PC-9 (cell line): ENCODE measurements around the gene ATXN7L2.

ENCODE experiments used
- EZH2 ChIP-seq: fragments of 200-600 bp; sonication (generic); IDR thresholded peaks from 2 replicates; pipeline ENCODE4 v1.8.0; 2017; ENCODE audit warnings: antibody characterized with exemption, low read depth
- TF ChIP-seq, protein P1 (sequence below): fragments of 200-600 bp; sonication (generic); conservative IDR thresholded peaks from 2 replicates; pipeline ENCODE4 v1.6.1; 2017; ENCODE audit warnings: mixed run types, antibody characterized with exemption, mild to moderate bottlenecking, moderate library complexity

DNA sequence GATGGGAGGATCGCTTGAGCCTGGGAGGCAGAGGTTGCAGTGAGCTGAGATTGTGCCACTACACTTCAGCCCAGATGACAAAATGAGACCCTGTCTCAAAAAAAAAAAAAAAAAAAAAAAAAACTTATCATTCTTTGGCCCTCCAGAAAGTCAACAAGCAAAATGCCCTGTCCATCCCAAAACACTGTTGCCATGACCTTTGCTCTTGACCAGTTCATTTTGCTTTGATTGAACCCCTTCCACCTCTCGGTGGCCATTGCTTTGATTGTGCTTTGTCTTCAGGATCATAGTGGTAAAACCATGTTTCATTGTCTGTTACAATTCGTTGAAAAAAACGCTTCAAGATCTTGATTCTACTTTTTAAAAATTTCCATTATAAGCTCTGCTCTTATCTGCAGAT lies 25.9 kb upstream of the ATXN7L2 start:
- TF ChIP-seq, protein P1, sequence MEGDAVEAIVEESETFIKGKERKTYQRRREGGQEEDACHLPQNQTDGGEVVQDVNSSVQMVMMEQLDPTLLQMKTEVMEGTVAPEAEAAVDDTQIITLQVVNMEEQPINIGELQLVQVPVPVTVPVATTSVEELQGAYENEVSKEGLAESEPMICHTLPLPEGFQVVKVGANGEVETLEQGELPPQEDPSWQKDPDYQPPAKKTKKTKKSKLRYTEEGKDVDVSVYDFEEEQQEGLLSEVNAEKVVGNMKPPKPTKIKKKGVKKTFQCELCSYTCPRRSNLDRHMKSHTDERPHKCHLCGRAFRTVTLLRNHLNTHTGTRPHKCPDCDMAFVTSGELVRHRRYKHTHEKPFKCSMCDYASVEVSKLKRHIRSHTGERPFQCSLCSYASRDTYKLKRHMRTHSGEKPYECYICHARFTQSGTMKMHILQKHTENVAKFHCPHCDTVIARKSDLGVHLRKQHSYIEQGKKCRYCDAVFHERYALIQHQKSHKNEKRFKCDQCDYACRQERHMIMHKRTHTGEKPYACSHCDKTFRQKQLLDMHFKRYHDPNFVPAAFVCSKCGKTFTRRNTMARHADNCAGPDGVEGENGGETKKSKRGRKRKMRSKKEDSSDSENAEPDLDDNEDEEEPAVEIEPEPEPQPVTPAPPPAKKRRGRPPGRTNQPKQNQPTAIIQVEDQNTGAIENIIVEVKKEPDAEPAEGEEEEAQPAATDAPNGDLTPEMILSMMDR, result no peak
- TF ChIP-seq EZH2, result no peak
